ENCODE data around the gene PXDN. TPM values are rescaled to one million over a fixed set of nuclear protein-coding genes. Genes with fewer than 3 reads are reported as not detected.

Gene PXDN
- total and polyA plus RNA-seq, 2 of the 4 experiments (the other 2 are of a cell fraction): 153 to 332 TPM

DNA sequence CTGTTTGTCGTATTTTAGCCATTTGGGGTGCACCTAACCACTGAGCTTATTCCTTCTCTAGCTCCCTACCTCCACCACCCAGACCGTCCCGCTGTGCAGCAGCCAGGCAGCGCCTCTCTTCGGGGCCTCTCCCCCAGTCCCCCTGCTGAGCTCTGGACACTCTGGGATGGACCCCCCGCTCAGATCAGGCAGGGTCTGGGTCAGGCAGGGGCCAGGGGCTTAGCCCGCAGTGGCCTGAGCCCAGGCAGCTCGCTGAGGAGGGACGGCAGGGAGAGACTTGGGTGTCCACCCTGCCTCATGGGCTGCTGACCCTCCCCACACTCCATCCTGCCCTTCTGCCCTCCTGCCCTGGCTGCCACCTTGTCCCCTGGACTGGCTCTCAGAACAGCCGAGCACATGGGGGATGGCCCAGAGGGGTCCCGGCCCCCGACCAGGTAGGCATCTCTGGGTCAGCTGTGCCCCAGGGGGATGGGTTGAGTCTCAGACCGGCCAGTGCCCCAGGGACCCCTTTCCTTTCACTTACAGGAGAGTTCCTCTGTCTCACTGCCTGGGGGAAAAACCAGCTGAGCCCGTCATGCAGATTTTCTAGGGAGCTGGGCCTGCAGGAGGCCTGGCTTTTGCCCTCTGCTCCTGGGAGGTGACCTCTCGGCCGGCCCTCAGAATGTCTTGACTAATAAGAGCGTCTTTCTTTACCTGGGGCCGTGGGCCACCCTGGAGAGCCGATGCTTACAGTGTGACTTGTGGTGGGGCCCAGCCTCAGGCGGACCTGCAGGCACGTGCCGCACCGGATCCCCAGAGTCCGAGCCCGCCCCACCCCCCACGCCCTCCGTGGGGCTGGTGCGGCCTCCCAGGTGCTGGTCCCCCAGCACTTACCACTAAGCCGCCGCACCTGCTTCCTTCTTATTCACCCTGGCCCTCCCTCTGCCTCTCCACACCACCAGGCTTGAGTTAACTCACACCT is 22.8 kb upstream of the PXDN start (continued):
- no peak for TF ChIP-seq USF2 (IDR thresholded peaks at IDR 0.05; ENCODE audit: low read depth, low read length)
- no peak for TF ChIP-seq MXI1 (IDR thresholded peaks at IDR 0.05; ENCODE audit: borderline replicate concordance, low read depth, low read length)

- Histone ChIP-seq H2BK120ac (ENCODE audit: low read depth, low read length) (no peak overlapping the region), H2BK15ac (ENCODE audit: low read depth, low read length) (no peak overlapping the region), H3K36me3 (ENCODE audit: control insufficient read depth, insufficient read depth, low read length) (no peaks in the 10 kb centered on the region), H4K91ac (ENCODE audit: insufficient read depth, low read depth, low read length) (no peak overlapping the region), H3K9ac (ENCODE audit: low read depth, low read length) (no peak overlapping the region), H2AFZ (replicated peaks; ENCODE audit: low read length, poor library complexity) (peak overlapping the region; percentile 32), H3K56ac (ENCODE audit: extremely low read depth, insufficient read depth, low read length) (no peak overlapping the region), H3K9me3 (ENCODE audit: control insufficient read depth, insufficient read depth, low read length) (no peaks in the 10 kb centered on the region), H3K79me1 (ENCODE audit: low read depth in 1 of 2, low read length in 2 of 2) (no peaks in the 10 kb centered on the region), H3K27me3 (ENCODE audit: control insufficient read depth, insufficient read depth, low read length) (peaks cover 3% of the 10 kb centered on the region; the same call in 1 of the 2 replicates), H2BK5ac (ENCODE audit: low read depth, low read length, poor library complexity, severe bottlenecking) (no peak overlapping the region), H3K4me3 (ENCODE audit: insufficient read depth, low read depth, low read length) (no peak overlapping the region), H3K27ac (ENCODE audit: insufficient read depth, low read length) (no peak overlapping the region), H4K20me1 (ENCODE audit: insufficient read depth, low read length) (no peaks in the 10 kb centered on the region; the same call in 1 of the 2 replicates), H3K9me1 (ENCODE audit: insufficient read depth, low read length) (no peaks in the 10 kb centered on the region), H3K14ac (replicated peaks; ENCODE audit: low read depth, low read length) (no peak overlapping the region), H2AK9ac (replicated peaks; ENCODE audit: low read depth, low read length, poor library complexity) (peak overlapping the region; percentile 3), H3K4me2 (ENCODE audit: low read depth, low read length) (no peak overlapping the region), H4K8ac (ENCODE audit: low read depth in 2 of 2, low read length in 2 of 2) (no peak overlapping the region), H2AK5ac (ENCODE audit: low read depth, low read length) (peak overlapping the region; percentile 67; the same call in 1 of the 2 replicates), H4K5ac (ENCODE audit: low read depth, low read length) (no peak overlapping the region), H3K18ac (ENCODE audit: low read depth, low read length) (no peak overlapping the region), H3K23ac (ENCODE audit: low read depth, low read length) (no peak overlapping the region), H2BK20ac (ENCODE audit: low read depth, low read length) (no peak overlapping the region), H3K4ac (ENCODE audit: low read depth, low read length) (no peak overlapping the region), H3K4me1 (ENCODE audit: control insufficient read depth, insufficient read depth, low read length) (no peaks in the 10 kb centered on the region)
- in situ Hi-C loops (cut with MboI; ENCODE audit: low sequenced_read_pairs): loop anchor here (25.0 kb wide), 1 partner anchor 179 kb away; no protein-coding TSS in a partner anchor
- ChIA-PET POLR2A (ENCODE audit: unreplicated experiment) (no interaction called here), CTCF (no interaction called here)
- DNase-seq: no peak
- ATAC-seq (ENCODE audit: low read depth): no peak
- intact Hi-C loops (cut with micrococcal nuclease): no loop called here
- dilution Hi-C loops (cut with HindIII; ENCODE audit: low sequenced_read_pairs, unreplicated experiment): no loop called here
- WGBS, 2 experiments (ENCODE audit: extremely low coverage in 2 of 2, insufficient read length in 1 of 2): 84% methylated on average over 6 of the region's 6 CpGs; no CpG with 5 or more reads in 1 of the 2 experiments
- no TSS peak for BruUV-seq (replicated peaks)
- TF ChIP-seq MAZ (IDR thresholded peaks at IDR 0.05; ENCODE audit: borderline replicate concordance, low read depth, low read length): no peak
- TF ChIP-seq MAFK (IDR thresholded peaks at IDR 0.05; ENCODE audit: low read depth, low read length): no peak
- TF ChIP-seq NFE2L2 (IDR thresholded peaks at IDR 0.05; ENCODE audit: low read depth, low read length): no peak
- TF ChIP-seq USF2 (IDR thresholded peaks at IDR 0.05; ENCODE audit: low read depth, low read length): no peak
- TF ChIP-seq FOS (IDR thresholded peaks at IDR 0.05; ENCODE audit: low read depth, low read length): no peak
- no peak for TF ChIP-seq RAD21 (IDR thresholded peaks at IDR 0.05; ENCODE audit: low read length)
- TF ChIP-seq BHLHE40 (IDR thresholded peaks at IDR 0.05; ENCODE audit: low read depth, low read length): no peak
- TF ChIP-seq POLR2A (IDR thresholded peaks at IDR 0.05; ENCODE audit: low read depth, low read length): no peak
- no peak for TF ChIP-seq RFX5 (IDR thresholded peaks at IDR 0.05; ENCODE audit: low read depth, low read length)
- TF ChIP-seq RCOR1 (IDR thresholded peaks at IDR 0.05; ENCODE audit: insufficient replicate concordance, low read length): no peak
- TF ChIP-seq MXI1 (IDR thresholded peaks at IDR 0.05; ENCODE audit: borderline replicate concordance, low read depth, low read length): no peak
- TF ChIP-seq CHD1 (IDR thresholded peaks at IDR 0.05; ENCODE audit: low read depth, low read length): no peak
Measured at GRCh38 chr2:1766425-1766824, 22.1 kb upstream of the PXDN start.
